Neuron (in vitro differentiated cells): ENCODE measurements around the gene XPO4.

Source experiments
- H2AFZ ChIP-seq: one replicate; pipeline ENCODE4 v1.6.1; 2013; ENCODE audit warnings: low read depth, mild to moderate bottlenecking, inconsistent platforms, low read length, moderate library complexity
- H3K27me3 ChIP-seq: one replicate; pipeline ENCODE4 v1.6.1; 2013; ENCODE audit warnings: low read length; ENCODE audit not compliant: insufficient read depth
- H3K36me3 ChIP-seq: one replicate; pipeline ENCODE4 v1.6.1; 2013; ENCODE audit warnings: low read length; ENCODE audit not compliant: insufficient read depth
- H3K4me1 ChIP-seq: one replicate; pipeline ENCODE4 v1.6.1; 2013; ENCODE audit warnings: low read length; ENCODE audit not compliant: insufficient read depth
- H3K4me3 ChIP-seq: 2 replicates; pipeline ENCODE4 v1.5.1; 2013; ENCODE audit warnings: mild to moderate bottlenecking, low read length, moderate library complexity
- H3K9me3 ChIP-seq: one replicate; pipeline ENCODE4 v1.6.1; 2013; ENCODE audit warnings: low read length

XPO4 gene

DNA sequence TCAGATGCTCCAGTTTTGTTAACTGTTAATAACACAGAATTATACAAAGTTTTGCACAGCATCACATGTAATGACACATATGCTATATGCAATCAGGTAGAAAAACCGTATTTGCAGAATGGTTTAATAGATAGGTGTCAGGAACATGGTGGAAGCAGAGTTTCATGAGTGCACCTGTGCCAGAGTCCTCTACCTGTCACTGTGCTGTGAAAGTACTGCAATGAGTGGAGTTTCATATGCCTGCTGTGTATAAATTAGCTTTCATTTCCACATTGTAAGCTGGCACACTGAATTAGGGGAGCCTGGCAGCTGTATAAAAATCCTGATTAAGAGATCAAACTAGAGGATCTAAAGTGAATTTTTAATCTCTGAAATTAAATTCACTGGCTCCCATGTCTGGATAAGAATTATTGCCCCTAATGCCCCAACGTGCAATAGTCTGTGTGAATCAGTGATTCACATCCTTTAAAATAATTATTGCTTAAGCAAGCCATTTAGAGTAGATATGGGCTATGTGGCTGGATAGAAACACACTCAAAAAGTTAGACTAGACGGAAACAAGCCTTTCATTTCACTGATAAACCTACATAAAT, 120.3 kb downstream of the XPO4 start:
- Histone ChIP-seq H3K9me3 (no peaks in the 10 kb centered on the region), H2AFZ (no peak overlapping the region), H3K36me3 (peaks cover 25% of the 10 kb centered on the region), H3K4me1 (no peaks in the 10 kb centered on the region), H3K4me3 (no peak overlapping the region), H3K27me3 (no peaks in the 10 kb centered on the region)

DNA sequence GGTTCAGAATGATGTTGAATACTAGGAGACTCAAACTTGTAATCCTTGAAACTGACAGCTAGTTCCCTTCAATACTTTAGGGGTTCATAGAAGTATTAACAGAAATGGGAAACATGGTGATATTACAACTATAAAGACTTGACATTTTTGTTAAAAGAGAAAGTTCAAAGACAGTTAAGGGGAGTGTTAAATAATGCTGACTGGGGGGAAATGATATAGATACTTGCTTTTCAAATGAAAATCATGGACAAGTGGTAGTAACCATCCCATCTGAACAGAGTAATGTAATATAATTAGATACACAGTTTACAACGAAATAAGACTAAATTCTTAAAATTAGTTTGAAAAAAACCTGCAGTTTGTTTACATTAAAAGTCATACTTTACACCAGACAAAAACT, 122.2 kb downstream of the XPO4 start:
- Histone ChIP-seq H3K4me1 (no peaks in the 10 kb centered on the region), H2AFZ (no peak overlapping the region), H3K36me3 (peaks cover 15% of the 10 kb centered on the region), H3K27me3 (no peaks in the 10 kb centered on the region), H3K9me3 (no peaks in the 10 kb centered on the region), H3K4me3 (no peak overlapping the region)

DNA sequence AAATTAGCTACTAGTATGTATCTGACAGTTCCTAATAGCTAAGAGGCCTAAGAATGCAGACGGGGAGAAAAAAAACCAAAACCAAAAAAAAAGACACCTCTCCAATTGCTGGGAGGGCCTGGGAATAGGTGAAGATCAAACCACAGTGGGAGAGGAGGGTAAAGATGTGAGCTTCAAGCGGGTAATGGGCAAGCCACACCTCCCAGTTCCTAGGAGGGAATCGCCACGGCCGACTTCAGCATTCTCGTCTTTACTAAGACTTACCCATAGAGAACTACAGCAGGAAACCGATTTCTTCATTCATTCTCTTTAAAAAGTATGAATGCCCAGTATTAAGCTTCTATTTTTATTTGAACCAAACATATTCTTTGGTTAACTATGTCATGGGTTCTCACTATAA, 123.1 kb downstream of the XPO4 start:
- H2AFZ ChIP-seq, result no peak overlapping the region

DNA sequence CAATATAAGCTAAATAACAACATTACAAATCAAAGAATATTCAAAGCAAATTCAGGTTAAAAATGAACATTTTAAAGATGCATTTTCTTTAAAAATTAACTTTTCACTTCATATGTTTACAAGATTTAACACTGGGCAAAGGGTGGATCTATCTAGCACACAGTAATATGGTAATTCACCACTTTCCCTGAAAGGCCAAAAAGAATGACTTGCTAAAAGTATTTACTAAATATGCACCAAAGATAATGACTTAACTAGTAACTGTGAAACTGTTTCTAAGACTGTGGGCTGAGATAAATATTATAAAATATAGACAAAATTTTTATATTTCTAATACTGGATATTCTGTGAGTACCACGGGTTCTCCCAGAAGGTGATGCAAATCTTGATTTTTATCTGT, 124.2 kb downstream of the XPO4 start:
- no peaks in the 10 kb centered on the region for H3K27me3 ChIP-seq

More for the DNA sequence above, 123.1 kb downstream of the XPO4 start:
- H3K27me3 ChIP-seq, result no peaks in the 10 kb centered on the region
- H3K4me3 ChIP-seq, result no peak overlapping the region
- H3K4me1 ChIP-seq, result no peaks in the 10 kb centered on the region
- H3K36me3 ChIP-seq, result peaks cover 15% of the 10 kb centered on the region
- no peaks in the 10 kb centered on the region for H3K9me3 ChIP-seq

DNA sequence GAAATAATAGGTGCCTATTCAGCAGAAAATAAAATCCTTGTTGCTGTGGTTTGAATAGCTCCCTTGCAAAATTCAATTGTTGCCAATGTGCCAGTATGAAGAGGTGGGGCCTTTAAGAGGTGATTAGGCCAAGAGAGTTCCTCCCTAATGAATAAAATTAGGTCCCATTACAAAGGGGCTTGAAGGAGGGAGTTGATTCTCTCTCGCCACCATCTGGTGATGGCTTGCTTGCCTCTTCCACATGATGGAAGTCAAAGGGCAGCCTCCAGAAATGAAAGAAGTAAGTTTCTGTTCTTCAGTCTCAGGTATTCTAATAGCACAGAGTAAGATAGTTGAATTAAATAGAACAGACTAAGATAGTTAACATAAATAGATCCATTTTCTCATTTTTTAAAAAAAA, 125.8 kb downstream of the XPO4 start:
- Histone ChIP-seq H2AFZ (no peak overlapping the region), H3K4me3 (no peak overlapping the region), H3K27me3 (no peaks in the 10 kb centered on the region), H3K4me1 (no peaks in the 10 kb centered on the region), H3K9me3 (no peaks in the 10 kb centered on the region), H3K36me3 (peaks cover 5% of the 10 kb centered on the region)

More for the DNA sequence above, 124.2 kb downstream of the XPO4 start:
- H3K4me1 ChIP-seq, result no peaks in the 10 kb centered on the region
- peaks cover 6% of the 10 kb centered on the region for H3K36me3 ChIP-seq
- H2AFZ ChIP-seq, result no peak overlapping the region
- H3K9me3 ChIP-seq, result no peaks in the 10 kb centered on the region
- no peak overlapping the region for H3K4me3 ChIP-seq

DNA sequence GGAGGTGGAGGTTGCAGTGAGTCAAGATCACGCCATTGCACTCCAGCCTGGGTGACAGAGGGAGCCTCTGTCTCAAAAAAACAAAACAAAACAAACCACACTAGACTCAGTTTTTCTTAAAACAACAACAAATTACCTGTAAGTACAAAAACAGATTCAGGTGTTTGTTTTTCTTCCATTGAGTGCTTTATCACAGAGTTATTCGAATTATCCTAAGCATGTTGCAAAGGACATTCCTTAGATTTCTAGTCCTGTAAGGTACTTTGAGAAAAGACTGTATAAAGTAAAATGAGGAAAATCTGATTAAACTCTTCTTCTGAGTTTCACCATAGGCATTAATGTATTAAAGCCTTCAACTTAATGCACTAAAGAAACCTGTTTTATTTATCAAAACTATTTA, 126.6 kb downstream of the XPO4 start:
- H3K4me3 ChIP-seq, result no peak overlapping the region
- H2AFZ ChIP-seq, result no peak overlapping the region
- peaks cover under 1% of the 10 kb centered on the region for H3K9me3 ChIP-seq
- H3K4me1 ChIP-seq, result no peaks in the 10 kb centered on the region
- no peaks in the 10 kb centered on the region for H3K27me3 ChIP-seq
- peaks cover 6% of the 10 kb centered on the region for H3K36me3 ChIP-seq

DNA sequence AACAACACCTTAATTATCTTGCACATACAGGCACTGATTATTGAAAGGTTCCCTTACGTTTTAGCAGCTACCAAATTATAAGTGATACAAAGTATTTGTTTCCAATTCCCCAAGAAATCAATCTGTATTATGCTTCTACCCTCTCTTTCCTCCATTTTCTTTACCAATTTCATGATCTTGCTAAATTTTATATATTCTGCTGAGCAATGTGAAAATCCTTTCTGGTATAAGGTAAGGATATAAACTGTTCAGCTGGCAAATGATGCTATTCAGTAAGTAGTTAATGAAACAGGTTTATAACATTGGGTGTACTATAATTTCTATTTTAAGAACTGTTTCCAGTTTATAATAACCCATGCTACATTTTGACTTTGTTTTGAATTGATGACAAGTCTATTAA, 127.8 kb downstream of the XPO4 start:
- Histone ChIP-seq H2AFZ (no peak overlapping the region), H3K27me3 (no peaks in the 10 kb centered on the region), H3K4me1 (no peaks in the 10 kb centered on the region), H3K36me3 (peaks cover 8% of the 10 kb centered on the region), H3K9me3 (peaks cover 2% of the 10 kb centered on the region), H3K4me3 (no peak overlapping the region)

DNA sequence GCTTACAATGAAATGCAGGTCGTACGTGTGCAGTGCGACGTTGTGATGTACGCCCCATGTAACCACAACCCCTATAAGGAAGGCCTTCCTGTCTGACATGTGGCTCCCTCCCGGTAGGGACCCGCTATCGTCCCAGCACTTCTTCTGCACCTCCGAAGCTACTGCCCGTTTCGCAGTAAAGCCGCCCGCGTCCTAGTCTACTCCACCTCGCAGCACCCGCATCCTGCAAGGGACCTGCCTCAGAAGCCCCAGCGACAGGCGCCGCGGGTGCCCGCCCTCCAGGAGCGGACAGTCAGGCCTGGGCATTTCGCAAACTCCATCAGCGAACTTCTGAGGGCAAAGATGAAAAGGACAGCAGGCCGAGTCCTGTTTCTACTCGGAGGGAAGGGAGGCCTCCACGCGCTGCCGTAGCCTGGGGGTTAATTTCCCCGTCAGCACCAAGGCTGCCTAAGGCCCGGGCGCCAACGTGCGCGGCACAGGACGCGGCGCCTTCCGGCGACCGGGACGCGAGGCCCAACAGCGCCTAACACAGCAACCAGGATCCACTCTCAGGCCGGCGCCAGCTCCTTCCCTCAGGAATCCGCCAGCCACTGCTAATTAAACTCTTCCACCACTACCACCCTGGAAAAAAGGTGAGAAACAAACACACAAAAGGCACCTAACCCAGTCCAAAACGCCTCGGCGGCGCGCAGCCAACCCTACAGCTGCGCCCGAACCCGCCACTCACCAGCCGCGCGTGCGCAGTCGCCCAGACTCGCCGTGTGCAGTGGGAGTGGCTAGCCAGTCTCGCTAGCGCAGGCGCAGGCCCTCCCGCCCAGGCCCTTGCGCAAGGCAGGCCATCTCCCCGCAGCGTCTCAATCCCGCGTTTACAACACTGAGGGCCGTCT, 129.1 kb downstream of the XPO4 start, which contains the start of gene EEF1AKMT1:
TSS of gene EEF1AKMT1 (minus strand) at position 768 of the 887 bp plus-strand sequence. CDS start 16,363 bp downstream, outside the sequence.
- Histone ChIP-seq H3K4me3 (peak within 1 kb of the TSS; percentile 93), H3K27me3 (no peaks in the 10 kb centered on the region), H3K9me3 (peaks cover 2% of the 10 kb centered on the region), H2AFZ (peak within 1 kb of the TSS; percentile 80), H3K4me1 (no peaks in the 10 kb centered on the region), H3K36me3 (peaks cover 5% of the 10 kb centered on the region)

DNA sequence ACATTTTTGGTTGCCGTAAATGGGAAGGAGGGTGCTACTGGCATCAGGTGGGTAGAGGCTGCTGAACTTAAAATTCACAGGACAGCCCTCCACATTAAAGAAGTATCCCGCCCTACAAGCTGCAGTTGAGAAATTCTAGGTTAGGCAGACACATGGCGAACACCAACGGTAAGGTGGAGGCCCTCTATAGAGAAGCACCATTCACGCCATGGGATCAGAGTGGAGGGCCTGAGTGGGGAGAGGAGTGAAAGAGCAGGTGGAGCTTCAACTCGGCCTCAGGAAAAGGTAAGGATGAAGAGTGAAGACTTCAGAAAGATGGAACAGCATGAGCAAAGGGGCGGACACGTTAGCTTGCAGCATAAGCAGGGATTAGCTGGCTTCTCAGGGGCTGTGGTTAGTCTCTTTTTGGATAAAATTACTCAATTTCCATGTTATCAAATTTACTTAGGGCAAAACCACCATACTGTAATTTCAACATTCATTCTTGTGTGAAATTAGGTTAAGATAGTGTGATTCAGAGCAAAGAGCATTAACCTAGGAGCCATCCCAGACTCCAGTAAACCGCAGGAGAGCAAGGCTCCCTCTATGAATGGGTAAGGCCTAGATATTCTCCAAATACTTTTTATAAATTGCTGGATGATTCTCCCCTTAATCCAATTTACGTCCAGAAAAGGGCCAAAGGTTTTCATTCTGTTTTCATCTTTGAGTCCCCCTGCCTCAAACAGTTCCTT, 130.0 kb downstream of the XPO4 start:
- peak overlapping the region; percentile 93 for H3K4me3 ChIP-seq
- H3K9me3 ChIP-seq, result peaks cover 2% of the 10 kb centered on the region
- no peaks in the 10 kb centered on the region for H3K4me1 ChIP-seq
- H2AFZ ChIP-seq, result peak overlapping the region; percentile 80
- H3K27me3 ChIP-seq, result no peaks in the 10 kb centered on the region
- peaks cover 5% of the 10 kb centered on the region for H3K36me3 ChIP-seq

DNA sequence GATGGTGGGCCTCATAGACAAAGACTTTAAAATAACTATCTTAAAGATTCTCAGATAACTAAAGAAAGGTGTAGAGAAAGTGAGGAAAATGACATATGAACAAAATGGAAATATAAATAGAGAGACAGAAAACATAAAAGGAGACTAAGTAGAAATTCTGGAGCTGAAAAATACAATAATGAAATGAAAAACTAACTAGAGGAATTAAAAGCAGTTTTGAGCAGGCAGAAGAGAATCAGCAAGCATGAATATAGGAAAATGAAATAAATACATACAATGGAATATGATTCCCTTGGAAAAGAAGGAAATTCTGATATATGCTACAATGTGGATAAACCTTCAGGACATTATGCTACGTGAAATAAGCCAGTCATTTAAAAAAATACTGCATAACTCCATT, 132.7 kb downstream of the XPO4 start:
- H3K27me3 ChIP-seq, result no peaks in the 10 kb centered on the region

DNA sequence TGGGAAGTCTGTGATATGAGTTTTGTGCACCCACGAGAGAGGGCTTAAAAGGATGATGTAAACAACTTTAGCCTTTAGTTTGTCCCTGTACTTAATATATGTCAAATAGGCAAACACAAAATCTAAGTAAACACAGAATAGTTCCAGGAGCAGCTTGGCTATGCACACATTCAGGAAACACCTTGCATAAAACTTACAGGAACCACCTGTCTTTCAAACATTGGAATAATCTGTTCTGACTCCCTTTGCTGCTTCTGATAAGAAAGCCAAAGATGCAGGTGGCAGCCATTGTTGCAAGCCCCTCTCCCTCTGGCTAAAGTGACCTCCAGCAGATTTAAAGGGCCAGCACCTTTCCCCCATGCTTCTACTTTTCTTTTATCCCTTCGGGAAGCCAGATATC, 133.5 kb downstream of the XPO4 start:
- Histone ChIP-seq H3K4me3 (no peak overlapping the region), H2AFZ (no peak overlapping the region), H3K36me3 (peaks cover 5% of the 10 kb centered on the region), H3K4me1 (no peaks in the 10 kb centered on the region), H3K27me3 (no peaks in the 10 kb centered on the region), H3K9me3 (peaks cover 2% of the 10 kb centered on the region)

More for the DNA sequence above, 132.7 kb downstream of the XPO4 start:
- Histone ChIP-seq H3K36me3 (peaks cover 5% of the 10 kb centered on the region), H3K4me3 (no peak overlapping the region), H2AFZ (no peak overlapping the region), H3K9me3 (peaks cover 2% of the 10 kb centered on the region), H3K4me1 (no peaks in the 10 kb centered on the region)

DNA sequence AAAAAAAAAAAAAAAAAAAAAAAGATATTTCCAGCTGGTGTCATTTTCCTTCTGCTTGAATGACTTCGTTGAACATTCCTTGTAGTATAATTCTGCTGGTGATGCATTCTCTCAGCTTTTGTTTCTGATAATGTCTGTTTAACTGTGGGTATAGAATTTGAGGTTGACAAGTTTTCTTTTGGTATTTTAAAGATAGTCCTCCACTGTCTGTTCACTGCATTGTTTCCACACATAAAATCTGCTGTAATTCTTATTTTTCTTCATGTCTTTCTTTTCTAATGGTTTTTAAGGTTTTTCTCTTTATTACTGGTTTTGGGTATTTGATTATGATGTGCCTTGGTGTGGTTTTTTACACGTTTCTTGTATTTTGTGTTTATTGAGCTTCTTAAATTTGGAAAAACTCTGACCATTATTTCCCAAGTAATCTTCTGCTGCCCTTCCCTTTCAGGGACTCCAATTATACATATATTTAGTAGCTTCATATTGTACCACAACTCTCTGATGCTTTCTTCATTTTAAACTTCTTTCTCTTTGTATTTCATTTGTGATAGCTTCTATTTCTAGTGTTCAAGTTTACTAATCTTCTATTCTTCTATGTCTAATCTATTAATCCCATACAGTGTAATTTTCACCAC, 135.1 kb downstream of the XPO4 start:
- no peak overlapping the region for H3K4me3 ChIP-seq
- no peaks in the 10 kb centered on the region for H3K27me3 ChIP-seq
- H2AFZ ChIP-seq, result no peak overlapping the region
- H3K9me3 ChIP-seq, result peaks cover 2% of the 10 kb centered on the region
- no peaks in the 10 kb centered on the region for H3K4me1 ChIP-seq
- H3K36me3 ChIP-seq, result peaks cover 5% of the 10 kb centered on the region
